Left lung (tissue), 10 donors: ENCODE data around the gene PPM1H. TPM values are rescaled to one million over a fixed set of nuclear protein-coding genes. Genes with fewer than 3 reads are reported as not detected.
A peak's percentile ranks its signal among the peaks of the same experiment; 100 is the strongest.

Experiments used
- ATAC-seq: fragments of 200-7000 bp; cut with Tn5 transposase; one replicate; pipeline ENCODE4 v1.9.1; 2020; ENCODE audit warnings: moderate library complexity
- DNase-seq, 4 donors: peaks; one replicate each; pipeline ENCODE4 v3.0.0-alpha.2; 2013 to 2020
- H3K27ac ChIP-seq, 2 donors: fragments of 200-600 bp; sonication (generic) in 1 of 2; one replicate each; pipeline versions ENCODE4 v1.5.0 to v1.8.0; 2020 to 2021
- H3K27me3 ChIP-seq, 2 donors: fragments of 200-600 bp; sonication (generic) in 1 of 2; one replicate each; pipeline versions ENCODE4 v1.5.0 to v1.8.0; 2020 to 2021
- H3K36me3 ChIP-seq, 2 donors: fragments of 200-600 bp; sonication (generic) in 1 of 2; one replicate each; pipeline versions ENCODE4 v1.5.0 to v1.8.0; 2020 to 2021
- H3K4me1 ChIP-seq, 2 donors: fragments of 200-600 bp; one replicate each; pipeline ENCODE4 v1.8.0; 2021
- H3K4me3 ChIP-seq, 2 donors: fragments of 200-600 bp; sonication (generic) in 1 of 2; one replicate each; pipeline versions ENCODE4 v1.5.0 to v1.8.0; 2020 to 2021; ENCODE audit warnings: mild to moderate bottlenecking in 1 of 2
- H3K9me3 ChIP-seq, 2 donors: fragments of 200-600 bp; sonication (generic) in 1 of 2; one replicate each; pipeline versions ENCODE4 v1.5.0 to v1.8.0; 2020 to 2021
- CTCF ChIP-seq, 2 donors: fragments of 200-600 bp; sonication (generic) in 1 of 2; IDR thresholded peaks; one replicate each; pipeline versions ENCODE4 v1.5.0 to v1.8.0; 2021; ENCODE audit warnings: antibody characterized with exemption in 2 of 2
- intact Hi-C, 2 donors: fragments of 100-400 bp; cut with DNase I; formaldehyde crosslinking; loops; one replicate each; pipeline versions ENCODE4 v1.11.2 to v1.14.2; 2022
- polyA plus RNA-seq, 6 donors: library from polyadenylated mRNA; unstranded; fragments of 120-200 nt; gene quantifications; one replicate each; pipeline ENCODE4 v1.2.1, GENCODE V29; 2013; ENCODE audit not compliant: insufficient read length in 6 of 6
- total RNA-seq, 2 donors: library from RNA; stranded (reverse); fragmentation: NEBNext Ultra II Directional; extraction: Animal tissue kit (Norgen Biotek cat#: 25700); gene quantifications; one replicate each; pipeline ENCODE4 v1.2.1, GENCODE V29; 2021
- donor health status: DM: no; HTN: yes; CAD: no.
- donor health status: DM: no; HTN: no; CAD: no.

Gene PPM1H
- total and polyA plus RNA-seq, 8 donors: 5.9 to 12.7 (median 10.6) TPM

GRCh38 chr12:62766496-62766895 is 168.5 kb downstream of the PPM1H start:
- Histone ChIP-seq H3K4me3 (no peak overlapping the region), H3K4me1 (no peaks in the 10 kb centered on the region), H3K27me3 (no peaks in the 10 kb centered on the region), H3K27ac (no peak overlapping the region), H3K9me3 (no peaks in the 10 kb centered on the region), H3K36me3 (no peaks in the 10 kb centered on the region)
- no peak for ATAC-seq
- no peak for DNase-seq
- intact Hi-C loops: no loop called here
- TF ChIP-seq CTCF (IDR thresholded peaks at IDR 0.05): no peak

DNA sequence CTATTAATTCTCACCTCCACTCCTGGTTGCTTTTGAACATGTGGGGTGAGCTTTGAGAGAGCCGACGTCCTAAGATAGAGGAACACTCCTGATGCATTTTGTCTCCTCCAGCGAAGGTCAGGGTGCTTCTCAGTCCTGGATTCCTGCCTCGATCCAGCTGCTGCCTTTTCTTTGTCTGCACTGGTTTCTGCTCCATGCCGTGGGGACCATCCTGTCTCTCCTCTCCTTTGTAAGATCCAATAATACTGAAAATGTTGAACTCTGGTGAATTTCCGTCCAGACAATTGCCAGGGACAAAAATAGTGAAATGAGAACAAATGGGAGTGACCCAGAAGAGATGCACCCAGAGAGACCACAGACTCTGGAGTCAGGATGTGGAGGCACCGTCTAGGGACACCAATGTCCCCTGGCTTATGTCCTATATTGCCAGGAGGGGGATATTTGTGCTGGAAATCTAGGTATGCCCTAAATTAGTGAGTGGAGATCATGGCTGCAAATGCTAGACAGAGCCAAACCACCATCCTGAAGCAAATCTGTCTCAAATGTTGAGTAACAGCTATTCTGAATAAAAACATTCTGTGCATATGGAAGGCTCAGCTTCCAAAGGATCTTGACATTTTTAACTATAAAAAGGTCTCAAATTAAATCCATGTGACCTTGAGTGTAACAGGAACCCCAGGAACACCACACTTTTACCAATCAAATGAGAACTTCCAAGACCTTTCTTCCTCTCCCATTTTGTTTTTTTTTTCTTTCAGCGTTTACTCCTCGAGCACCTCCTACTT is 170.9 kb downstream of the PPM1H start:
- Histone ChIP-seq H3K4me1 (no peaks in the 10 kb centered on the region), H3K27me3 (no peaks in the 10 kb centered on the region), H3K27ac (no peak overlapping the region), H3K9me3 (no peaks in the 10 kb centered on the region), H3K36me3 (no peaks in the 10 kb centered on the region), H3K4me3 (no peak overlapping the region)
- no peak for TF ChIP-seq CTCF (IDR thresholded peaks at IDR 0.05)
- DNase-seq (no peak), ATAC-seq (no peak)
- intact Hi-C loops: no loop called here

DNA sequence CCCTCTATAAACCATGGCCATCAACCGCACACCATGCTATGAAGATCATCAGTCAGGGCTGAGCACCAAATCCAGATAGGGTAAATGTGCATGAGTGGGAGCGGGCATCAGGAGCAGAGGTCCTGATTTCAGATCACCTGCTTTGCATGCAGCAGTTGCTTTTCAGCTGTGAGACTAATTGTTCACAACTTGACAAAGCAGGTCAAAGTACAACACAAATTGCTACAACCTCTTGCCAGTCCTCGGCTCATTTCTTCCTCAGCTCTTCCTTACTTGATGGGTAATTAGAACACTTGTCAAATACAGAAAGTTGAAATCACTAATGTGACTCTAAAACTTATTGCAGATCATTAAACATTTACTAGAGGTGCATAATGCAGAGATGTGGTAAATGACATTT is 171.6 kb downstream of the PPM1H start:
- H3K4me1 ChIP-seq: no peaks in the 10 kb centered on the region
- ATAC-seq (no peak), DNase-seq (no peak)
- TF ChIP-seq CTCF (IDR thresholded peaks at IDR 0.05): no peak
- intact Hi-C loops: no loop called here
- H3K4me3 ChIP-seq: no peak overlapping the region
- no peak overlapping the region for H3K27ac ChIP-seq
- H3K27me3 ChIP-seq: no peaks in the 10 kb centered on the region
- no peaks in the 10 kb centered on the region for H3K9me3 ChIP-seq
- no peaks in the 10 kb centered on the region for H3K36me3 ChIP-seq

DNA sequence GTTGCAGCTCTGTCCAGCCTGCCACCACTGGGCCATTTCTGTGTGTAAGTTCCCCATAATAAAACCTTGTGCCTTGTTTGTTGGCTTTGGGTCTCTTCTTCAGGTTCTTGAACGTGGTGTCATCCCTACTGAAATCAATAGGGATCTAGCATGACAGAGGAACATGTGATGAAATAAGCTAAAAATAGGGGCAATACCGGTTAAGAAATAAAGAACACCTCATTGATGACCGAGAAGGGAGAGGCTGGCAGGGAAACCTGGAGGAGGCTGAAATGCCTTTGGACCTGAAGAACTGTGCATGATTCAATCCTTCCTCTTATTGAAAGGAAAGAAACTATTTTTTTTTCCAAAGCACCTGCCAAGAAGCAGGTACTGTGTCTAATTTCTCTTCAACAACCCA is 172.3 kb downstream of the PPM1H start:
- ATAC-seq (no peak), DNase-seq (no peak)
- no peaks in the 10 kb centered on the region for H3K36me3 ChIP-seq
- H3K27ac ChIP-seq: no peak overlapping the region
- TF ChIP-seq CTCF (IDR thresholded peaks at IDR 0.05): no peak
- no peaks in the 10 kb centered on the region for H3K4me1 ChIP-seq
- no peaks in the 10 kb centered on the region for H3K9me3 ChIP-seq
- H3K27me3 ChIP-seq: no peaks in the 10 kb centered on the region
- no peak overlapping the region for H3K4me3 ChIP-seq
- intact Hi-C loops: no loop called here

DNA sequence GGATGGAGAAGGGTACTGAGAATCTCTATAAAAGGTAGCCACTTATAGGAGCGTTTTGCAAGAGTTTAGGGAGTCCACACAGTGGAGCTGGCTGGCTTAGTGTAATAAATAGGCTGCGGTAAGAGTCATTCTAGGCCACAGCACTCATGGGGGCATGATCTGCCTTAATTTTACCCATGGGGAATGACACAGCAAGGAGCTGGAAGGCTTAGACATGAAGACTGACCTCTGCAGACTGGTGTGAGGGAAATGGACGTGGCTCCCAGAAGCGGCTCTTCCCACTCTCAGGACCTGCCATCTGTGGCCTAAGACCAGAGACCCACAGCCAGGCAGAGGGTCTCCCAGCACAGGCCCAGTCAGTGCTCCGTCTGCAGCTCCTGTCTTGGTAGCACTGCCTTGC is 173.3 kb downstream of the PPM1H start:
- ATAC-seq: peak; percentile 48
- no peaks in the 10 kb centered on the region for H3K27me3 ChIP-seq
- no peak overlapping the region for H3K27ac ChIP-seq
- intact Hi-C loops: no loop called here
- no peak for TF ChIP-seq CTCF (IDR thresholded peaks at IDR 0.05)
- no peaks in the 10 kb centered on the region for H3K36me3 ChIP-seq
- H3K4me3 ChIP-seq: no peak overlapping the region
- no peaks in the 10 kb centered on the region for H3K4me1 ChIP-seq
- no peaks in the 10 kb centered on the region for H3K9me3 ChIP-seq
- no peak for DNase-seq
